ENCODE measurements around the gene SLC16A8. TPM values are rescaled to one million over a fixed set of nuclear protein-coding genes. Genes with fewer than 3 reads are reported as not detected.
"Not testable (repeated sequence)": the region's sequence is repeated elsewhere in the genome, so short reads cannot be mapped to it uniquely, and the experiment has no call there.

Gene SLC16A8
- total RNA-seq, 1 donor: not detected

DNA sequence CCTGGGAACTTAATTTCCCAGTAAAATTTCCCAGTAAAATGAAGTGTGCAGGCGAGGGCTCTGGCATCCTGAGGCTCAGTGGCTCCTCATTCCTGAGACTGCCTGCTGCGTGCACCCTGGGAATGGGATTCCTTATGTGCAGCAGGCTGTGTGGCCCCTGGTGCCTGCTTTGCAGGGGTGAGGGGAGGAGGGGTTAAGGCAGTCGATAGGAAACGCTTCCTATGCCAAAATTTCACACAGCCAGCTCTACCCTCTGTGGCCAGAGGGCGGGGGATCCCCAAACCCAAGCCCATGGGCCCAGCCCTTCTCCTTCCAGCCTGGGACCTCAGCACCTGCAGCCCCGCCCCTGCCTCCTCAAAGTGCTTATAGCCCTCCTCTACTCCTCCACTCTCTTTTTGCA lies 38.6 kb upstream of the SLC16A8 start:
- TF ChIP-seq, protein P1, sequence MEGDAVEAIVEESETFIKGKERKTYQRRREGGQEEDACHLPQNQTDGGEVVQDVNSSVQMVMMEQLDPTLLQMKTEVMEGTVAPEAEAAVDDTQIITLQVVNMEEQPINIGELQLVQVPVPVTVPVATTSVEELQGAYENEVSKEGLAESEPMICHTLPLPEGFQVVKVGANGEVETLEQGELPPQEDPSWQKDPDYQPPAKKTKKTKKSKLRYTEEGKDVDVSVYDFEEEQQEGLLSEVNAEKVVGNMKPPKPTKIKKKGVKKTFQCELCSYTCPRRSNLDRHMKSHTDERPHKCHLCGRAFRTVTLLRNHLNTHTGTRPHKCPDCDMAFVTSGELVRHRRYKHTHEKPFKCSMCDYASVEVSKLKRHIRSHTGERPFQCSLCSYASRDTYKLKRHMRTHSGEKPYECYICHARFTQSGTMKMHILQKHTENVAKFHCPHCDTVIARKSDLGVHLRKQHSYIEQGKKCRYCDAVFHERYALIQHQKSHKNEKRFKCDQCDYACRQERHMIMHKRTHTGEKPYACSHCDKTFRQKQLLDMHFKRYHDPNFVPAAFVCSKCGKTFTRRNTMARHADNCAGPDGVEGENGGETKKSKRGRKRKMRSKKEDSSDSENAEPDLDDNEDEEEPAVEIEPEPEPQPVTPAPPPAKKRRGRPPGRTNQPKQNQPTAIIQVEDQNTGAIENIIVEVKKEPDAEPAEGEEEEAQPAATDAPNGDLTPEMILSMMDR (IDR thresholded peaks at IDR 0.05; ENCODE audit: extremely low read depth, low read depth, low read length): no peak
- Histone ChIP-seq H3K4me1 (ENCODE audit: insufficient read depth, low read length) (no peaks in the 10 kb centered on the region), H3K4me3 (ENCODE audit: insufficient read depth, low read length) (no peak overlapping the region), H4K20me1 (ENCODE audit: insufficient read depth, low read length) (no peaks in the 10 kb centered on the region), H2AFZ (ENCODE audit: low read length) (no peak overlapping the region), H3K79me2 (ENCODE audit: insufficient read depth, low read length) (no peaks in the 10 kb centered on the region), H3K36me3 (ENCODE audit: insufficient read depth, low read length) (no peaks in the 10 kb centered on the region), H3K4me2 (ENCODE audit: insufficient read depth, low read length) (no peak overlapping the region), H3K27ac (ENCODE audit: low read depth, low read length) (no peak overlapping the region), H3K27me3 (ENCODE audit: insufficient read depth, low read length) (no peaks in the 10 kb centered on the region), H3K9me3 (ENCODE audit: low read depth, low read length) (no peaks in the 10 kb centered on the region)
- peak; percentile 81 for DNase-seq (ENCODE audit: insufficient read length, low spot score, missing footprints)

DNA sequence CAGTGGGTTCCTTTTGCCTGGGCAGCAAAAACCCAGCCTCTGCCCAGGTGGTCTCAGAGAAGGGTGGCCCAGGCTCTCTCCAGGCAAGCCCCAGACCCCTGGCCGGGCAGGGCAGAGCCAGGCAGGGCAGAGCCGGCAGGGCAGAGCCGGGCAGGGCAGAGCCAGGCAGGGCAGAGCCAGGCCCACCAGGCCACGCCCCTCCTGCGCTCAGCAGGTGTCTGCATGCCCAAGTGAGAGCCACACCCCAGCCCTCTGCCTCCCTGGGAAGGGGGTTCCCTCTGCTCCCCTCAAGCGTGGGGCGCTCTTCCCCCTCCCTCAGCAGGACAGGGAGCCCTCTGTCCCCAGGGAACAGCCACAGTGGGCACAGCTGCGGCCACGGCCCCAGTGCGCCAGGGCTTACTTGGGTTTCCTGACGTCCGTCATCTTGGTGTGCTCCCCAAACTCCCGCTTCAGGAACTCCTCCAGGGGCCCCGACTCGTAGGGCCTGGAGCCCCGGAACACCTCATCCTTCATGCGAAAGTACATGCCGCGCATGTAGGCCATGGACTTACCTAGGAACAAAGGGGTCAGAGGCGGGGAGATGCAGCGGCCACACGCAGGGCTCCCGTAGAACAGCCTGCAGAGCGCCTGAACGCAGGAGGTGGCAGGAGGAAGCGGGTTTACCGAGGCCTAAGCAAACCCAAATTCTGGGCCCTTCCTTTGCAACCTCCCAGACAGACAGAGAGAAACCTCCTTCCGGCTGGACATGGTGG lies 36.6 kb upstream of the SLC16A8 start:
- Histone ChIP-seq H3K27ac (ENCODE audit: low read depth, low read length) (no peak overlapping the region), H3K4me1 (ENCODE audit: insufficient read depth, low read length) (no peaks in the 10 kb centered on the region), H3K9me3 (ENCODE audit: low read depth, low read length) (no peaks in the 10 kb centered on the region), H2AFZ (ENCODE audit: low read length) (no peak overlapping the region), H3K36me3 (ENCODE audit: insufficient read depth, low read length) (no peaks in the 10 kb centered on the region), H3K4me3 (ENCODE audit: insufficient read depth, low read length) (no peak overlapping the region), H3K27me3 (ENCODE audit: insufficient read depth, low read length) (no peaks in the 10 kb centered on the region), H3K4me2 (ENCODE audit: insufficient read depth, low read length) (no peak overlapping the region), H3K79me2 (ENCODE audit: insufficient read depth, low read length) (no peaks in the 10 kb centered on the region), H4K20me1 (ENCODE audit: insufficient read depth, low read length) (no peaks in the 10 kb centered on the region)
- TF ChIP-seq, protein P1 (IDR thresholded peaks at IDR 0.05; ENCODE audit: extremely low read depth, low read depth, low read length): no peak
- peak; percentile 71 for DNase-seq (ENCODE audit: insufficient read length, low spot score, missing footprints)

DNA sequence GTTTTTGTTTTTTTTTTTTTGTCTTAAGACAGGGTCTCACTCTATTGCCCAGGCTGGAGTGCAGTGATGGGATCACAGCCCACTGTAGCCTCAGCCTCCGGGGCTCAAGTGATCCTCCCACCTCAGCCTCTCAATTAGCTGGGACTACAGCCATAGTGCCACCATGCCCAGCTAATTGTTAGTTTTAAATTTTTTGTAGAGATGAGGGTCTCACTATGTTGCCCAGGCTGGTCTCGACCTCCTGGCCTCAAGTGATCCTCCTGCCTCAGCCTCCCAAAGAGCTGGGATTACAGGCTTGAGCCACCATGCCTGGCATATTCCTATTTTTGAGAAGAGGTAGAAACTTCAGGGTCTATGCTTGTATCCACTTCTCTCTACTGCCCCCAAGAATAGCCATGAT lies 34.8 kb upstream of the SLC16A8 start:
- H3K4me2 ChIP-seq (ENCODE audit: insufficient read depth, low read length); H2AFZ ChIP-seq (ENCODE audit: low read length); H3K79me2 ChIP-seq (ENCODE audit: insufficient read depth, low read length); H3K27me3 ChIP-seq (ENCODE audit: insufficient read depth, low read length); H3K4me1 ChIP-seq (ENCODE audit: insufficient read depth, low read length); H3K27ac ChIP-seq (ENCODE audit: low read depth, low read length); H4K20me1 ChIP-seq (ENCODE audit: insufficient read depth, low read length); H3K36me3 ChIP-seq (ENCODE audit: insufficient read depth, low read length); H3K4me3 ChIP-seq (ENCODE audit: insufficient read depth, low read length); DNase-seq (ENCODE audit: insufficient read length, low spot score, missing footprints); H3K9me3 ChIP-seq (ENCODE audit: low read depth, low read length): not testable (repeated sequence)

DNA sequence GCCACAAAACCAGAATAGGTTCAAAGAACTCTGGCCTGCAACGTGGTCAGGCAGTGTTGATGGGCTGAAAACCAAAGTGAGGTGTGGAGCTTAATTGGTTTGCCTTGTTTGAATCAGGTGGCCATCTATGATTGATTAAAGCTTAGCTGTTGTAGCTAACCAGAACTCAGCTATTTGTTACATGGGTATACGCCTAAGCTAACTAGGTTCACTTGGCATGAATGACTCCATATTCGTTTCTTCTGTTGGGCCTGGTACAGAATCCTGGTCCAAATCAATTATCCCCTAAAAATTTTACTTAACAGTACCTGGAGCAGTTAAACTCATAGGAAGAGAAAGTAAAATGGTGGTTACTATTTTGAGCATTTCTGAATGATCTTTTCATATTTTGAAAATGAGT lies 34.2 kb upstream of the SLC16A8 start:
- H3K27ac ChIP-seq (ENCODE audit: low read depth, low read length): no peak overlapping the region

DNA sequence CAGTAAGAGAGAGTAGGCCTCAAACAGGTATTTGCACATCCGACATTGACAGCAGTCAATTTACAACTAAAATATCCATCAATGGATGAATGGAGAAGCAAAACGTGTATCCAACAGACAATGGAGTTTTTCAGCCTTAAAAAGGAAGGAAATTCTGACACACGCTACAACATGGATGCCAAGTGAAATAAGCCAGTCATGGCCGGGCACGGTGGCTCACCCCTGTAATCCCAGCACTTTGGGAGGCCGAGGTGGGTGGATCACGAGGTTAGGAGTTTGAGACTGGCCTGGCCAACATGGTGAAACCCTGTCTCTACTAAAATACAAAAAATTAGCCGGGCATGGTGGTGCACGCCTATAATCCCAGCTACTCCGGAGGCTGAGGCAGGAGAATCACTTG lies 33.6 kb upstream of the SLC16A8 start:
- not testable (repeated sequence) for H3K4me3 ChIP-seq (ENCODE audit: insufficient read depth, low read length); H3K4me1 ChIP-seq (ENCODE audit: insufficient read depth, low read length); H3K27ac ChIP-seq (ENCODE audit: low read depth, low read length); H2AFZ ChIP-seq (ENCODE audit: low read length); H3K36me3 ChIP-seq (ENCODE audit: insufficient read depth, low read length); H4K20me1 ChIP-seq (ENCODE audit: insufficient read depth, low read length); H3K79me2 ChIP-seq (ENCODE audit: insufficient read depth, low read length); DNase-seq (ENCODE audit: insufficient read length, low spot score, missing footprints); H3K9me3 ChIP-seq (ENCODE audit: low read depth, low read length); H3K27me3 ChIP-seq (ENCODE audit: insufficient read depth, low read length); H3K4me2 ChIP-seq (ENCODE audit: insufficient read depth, low read length)

More for the DNA sequence above, 34.2 kb upstream of the SLC16A8 start:
- H3K4me1 ChIP-seq (ENCODE audit: insufficient read depth, low read length): no peaks in the 10 kb centered on the region
- no peak overlapping the region for H3K4me2 ChIP-seq (ENCODE audit: insufficient read depth, low read length)
- peak; percentile 73 for DNase-seq (ENCODE audit: insufficient read length, low spot score, missing footprints)
- H4K20me1 ChIP-seq (ENCODE audit: insufficient read depth, low read length): no peaks in the 10 kb centered on the region
- no peak overlapping the region for H2AFZ ChIP-seq (ENCODE audit: low read length)
- no peak overlapping the region for H3K4me3 ChIP-seq (ENCODE audit: insufficient read depth, low read length)
- no peaks in the 10 kb centered on the region for H3K27me3 ChIP-seq (ENCODE audit: insufficient read depth, low read length)
- H3K79me2 ChIP-seq (ENCODE audit: insufficient read depth, low read length): no peaks in the 10 kb centered on the region
- H3K36me3 ChIP-seq (ENCODE audit: insufficient read depth, low read length): no peaks in the 10 kb centered on the region
- TF ChIP-seq, protein P1 (IDR thresholded peaks at IDR 0.05; ENCODE audit: extremely low read depth, low read depth, low read length): no peak
- H3K9me3 ChIP-seq (ENCODE audit: low read depth, low read length): no peaks in the 10 kb centered on the region

Data from osteoblast (primary cell).